C4-2B (cell line): ENCODE data around the gene NHSL2.

Experiments used
- H3K27ac ChIP-seq: fragments of 450-650 bp; 2 replicates; pipeline ENCODE4 v1.5.1; 2017
- ZFX ChIP-seq: fragments of 450-650 bp; IDR thresholded peaks from 2 replicates; pipeline ENCODE4 v1.6.1; 2017
- TF ChIP-seq, protein P1 (sequence below): fragments of 450-650 bp; conservative IDR thresholded peaks from 2 replicates; pipeline ENCODE4 v1.5.1; 2017; ENCODE audit warnings: mild to moderate bottlenecking

NHSL2 gene

DNA sequence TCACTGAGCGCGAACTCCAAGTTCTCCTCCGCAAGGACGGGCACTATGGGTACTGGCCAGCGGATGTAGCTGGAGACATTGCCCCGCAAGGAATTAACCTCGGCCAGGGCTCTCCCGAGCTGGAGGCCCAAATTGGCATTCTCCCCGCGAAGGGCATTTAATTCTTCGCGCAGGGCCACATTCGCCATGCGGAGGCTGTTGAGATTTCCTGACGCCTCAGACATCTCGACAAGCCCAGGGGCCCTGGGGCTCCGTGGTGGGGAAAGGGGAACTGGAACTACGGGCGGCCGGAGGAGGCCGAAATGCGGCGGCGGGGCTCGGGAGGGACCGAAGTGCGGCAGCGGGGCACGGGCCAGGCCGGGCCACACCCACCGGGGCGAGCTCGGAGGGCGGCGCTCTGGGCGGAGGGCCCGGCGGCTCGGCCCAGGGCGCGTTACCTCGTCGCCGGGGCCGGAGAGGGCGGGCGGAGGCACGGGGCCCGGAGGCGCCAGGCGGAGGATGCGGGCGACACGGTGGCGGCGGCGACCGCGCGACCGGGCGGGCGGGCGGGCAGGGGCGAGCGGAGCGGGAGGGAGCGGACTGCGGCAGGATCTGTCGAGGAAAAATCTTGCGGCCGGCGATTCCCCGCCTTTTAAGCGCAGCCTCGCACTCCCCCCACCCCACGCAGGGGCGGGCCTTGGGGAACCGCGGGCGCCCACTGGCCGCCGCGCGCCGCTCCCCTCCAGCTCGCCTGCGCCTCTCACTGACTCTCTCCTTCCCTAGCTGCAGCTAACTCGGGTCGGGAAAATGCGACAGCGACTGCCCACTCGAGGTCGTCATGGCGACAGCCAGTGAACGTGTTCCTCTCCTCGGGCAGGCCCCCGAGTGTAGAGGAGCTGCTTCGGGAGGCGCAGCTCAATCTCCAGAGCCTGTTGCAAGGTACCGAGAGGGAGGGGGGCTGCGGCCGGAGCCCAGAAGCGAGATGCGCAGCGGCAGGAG is 221.0 kb downstream of the NHSL2 start, which contains the start of gene RTL5:
TSS of gene RTL5 (minus strand) at position 599 of the 978 bp plus-strand sequence.
- TF ChIP-seq, protein P1, sequence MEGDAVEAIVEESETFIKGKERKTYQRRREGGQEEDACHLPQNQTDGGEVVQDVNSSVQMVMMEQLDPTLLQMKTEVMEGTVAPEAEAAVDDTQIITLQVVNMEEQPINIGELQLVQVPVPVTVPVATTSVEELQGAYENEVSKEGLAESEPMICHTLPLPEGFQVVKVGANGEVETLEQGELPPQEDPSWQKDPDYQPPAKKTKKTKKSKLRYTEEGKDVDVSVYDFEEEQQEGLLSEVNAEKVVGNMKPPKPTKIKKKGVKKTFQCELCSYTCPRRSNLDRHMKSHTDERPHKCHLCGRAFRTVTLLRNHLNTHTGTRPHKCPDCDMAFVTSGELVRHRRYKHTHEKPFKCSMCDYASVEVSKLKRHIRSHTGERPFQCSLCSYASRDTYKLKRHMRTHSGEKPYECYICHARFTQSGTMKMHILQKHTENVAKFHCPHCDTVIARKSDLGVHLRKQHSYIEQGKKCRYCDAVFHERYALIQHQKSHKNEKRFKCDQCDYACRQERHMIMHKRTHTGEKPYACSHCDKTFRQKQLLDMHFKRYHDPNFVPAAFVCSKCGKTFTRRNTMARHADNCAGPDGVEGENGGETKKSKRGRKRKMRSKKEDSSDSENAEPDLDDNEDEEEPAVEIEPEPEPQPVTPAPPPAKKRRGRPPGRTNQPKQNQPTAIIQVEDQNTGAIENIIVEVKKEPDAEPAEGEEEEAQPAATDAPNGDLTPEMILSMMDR: no peak
- TF ChIP-seq ZFX: no peak
- H3K27ac ChIP-seq: peak within 1 kb of the TSS; percentile 14; the same call in 1 of the 2 replicates

DNA sequence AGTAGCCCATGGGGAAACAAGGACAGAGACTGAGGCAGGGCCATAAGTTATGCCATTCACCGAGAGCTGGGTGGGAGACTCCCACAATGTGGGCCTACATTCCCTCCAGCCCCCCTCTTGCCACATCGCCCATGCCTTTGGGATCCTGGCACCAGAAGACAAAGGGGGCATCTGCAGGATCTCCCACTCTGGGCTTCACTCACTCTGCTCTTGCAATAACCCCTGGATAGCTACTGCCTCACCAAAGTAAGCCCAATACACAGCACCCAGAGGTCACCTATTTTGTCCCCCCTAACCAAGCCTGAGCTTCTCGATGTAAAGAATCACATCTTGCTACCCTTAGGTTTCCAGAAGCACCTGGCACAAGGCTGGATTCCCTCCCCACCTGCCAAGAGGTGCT is 221.8 kb downstream of the NHSL2 start:
- TF ChIP-seq ZFX: no peak
- TF ChIP-seq, protein P1: no peak
- H3K27ac ChIP-seq: no peak overlapping the region

DNA sequence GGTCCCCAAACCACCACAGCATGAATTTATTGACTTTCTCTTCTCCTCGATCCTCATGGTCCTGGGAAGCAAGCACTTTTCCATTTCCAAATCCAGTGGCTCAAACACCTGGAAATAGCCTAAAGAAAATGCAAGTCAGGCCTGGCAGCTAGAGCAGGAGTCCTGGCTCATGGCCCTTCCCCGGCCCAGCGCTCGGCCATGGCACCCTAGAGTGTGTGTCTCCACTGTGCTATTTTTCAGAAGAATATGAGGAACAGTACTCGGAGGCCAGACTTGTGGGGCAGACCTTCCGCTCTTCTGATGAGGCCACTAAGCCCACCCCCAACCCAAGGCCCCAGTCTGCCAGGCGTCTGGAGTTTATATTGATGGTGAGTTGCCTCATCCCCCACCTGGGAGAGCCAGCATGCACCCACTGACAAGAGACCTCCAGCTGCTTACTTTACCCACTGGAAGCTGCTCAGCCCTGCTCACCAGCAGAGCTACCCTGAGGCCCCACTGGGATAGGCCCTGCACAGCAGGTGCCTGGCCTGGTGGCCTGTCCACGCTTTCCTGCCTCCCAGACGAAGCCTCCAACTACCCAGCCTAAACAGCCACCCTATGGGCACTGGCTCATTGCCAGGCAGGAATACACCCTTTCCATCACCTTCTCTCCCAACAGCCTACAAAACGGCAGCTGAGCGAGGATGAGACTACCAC is 223.4 kb downstream of the NHSL2 start:
- TF ChIP-seq, protein P1: no peak
- TF ChIP-seq ZFX: no peak

GRCh38 chrX:72137846-72138495 is 227.3 kb downstream of the NHSL2 start:
- no peak overlapping the region for H3K27ac ChIP-seq
- TF ChIP-seq, protein P1: no peak
- no peak for TF ChIP-seq ZFX

More for the DNA sequence above, 223.4 kb downstream of the NHSL2 start:
- H3K27ac ChIP-seq: no peak overlapping the region

GRCh38 chrX:72139538-72139937 is 228.9 kb downstream of the NHSL2 start:
- TF ChIP-seq, protein P1: no peak
- no peak for TF ChIP-seq ZFX

GRCh38 chrX:72141372-72142004 is 230.8 kb downstream of the NHSL2 start:
- no peak overlapping the region for H3K27ac ChIP-seq
- no peak for TF ChIP-seq ZFX
- TF ChIP-seq, protein P1: no peak

More at GRCh38 chrX:72139538-72139937, 228.9 kb downstream of the NHSL2 start:
- H3K27ac ChIP-seq: no peak overlapping the region
